Amniotic stem cell (primary cell): Measurements from ENCODE around the gene ZNF521.

Experiments
- DNase-seq: peaks from one replicate; lab custom pipeline; 2025; lab: John Stamatoyannopoulos, UW

The ZNF521 gene

GRCh38 chr18:25351777-25352628 is at the start of gene ZNF521:
TSS of gene ZNF521 (minus strand) at chr18:25352166. CDS start at chr18:25350946, 1,220 bp downstream.
- DNase-seq = peak; percentile 75

GRCh38 chr18:25399554-25399953 is 47.6 kb upstream of the ZNF521 start:
- no peak for DNase-seq

GRCh38 chr18:25392192-25392591 is 40.2 kb upstream of the ZNF521 start:
- DNase-seq = no peak

GRCh38 chr18:25373432-25374179 is 21.6 kb upstream of the ZNF521 start:
- no peak for DNase-seq

- no peak for DNase-seq
These were observed 18.4 kb upstream of the ZNF521 start for GRCh38 chr18:25370391-25370790.

GRCh38 chr18:25365242-25365641 is 13.3 kb upstream of the ZNF521 start:
- no peak for DNase-seq

- no peak for DNase-seq
These were observed 12.8 kb upstream of the ZNF521 start for GRCh38 chr18:25364732-25365131.

- DNase-seq = no peak
These were observed 8.4 kb upstream of the ZNF521 start for GRCh38 chr18:25360301-25360899.

GRCh38 chr18:25353080-25353479 is 1.1 kb upstream of the ZNF521 start:
- DNase-seq = no peak

- DNase-seq = no peak
These were observed 651 bp upstream of the ZNF521 start for GRCh38 chr18:25352629-25353005.

- DNase-seq = no peak
These were observed 638 bp downstream of the ZNF521 start for GRCh38 chr18:25351280-25351775.

- peak; percentile 13 for DNase-seq
These were observed 1.3 kb downstream of the ZNF521 start for GRCh38 chr18:25350489-25351251.

- DNase-seq = no peak
These were observed 2.0 kb downstream of the ZNF521 start for GRCh38 chr18:25349926-25350487.

GRCh38 chr18:25349131-25349925 is 2.6 kb downstream of the ZNF521 start:
- peak; percentile 7 for DNase-seq

GRCh38 chr18:25348386-25349130 is 3.4 kb downstream of the ZNF521 start:
- no peak for DNase-seq

GRCh38 chr18:25346561-25346960 is 5.4 kb downstream of the ZNF521 start:
- DNase-seq = no peak

- no peak for DNase-seq
These were observed 6.7 kb downstream of the ZNF521 start for GRCh38 chr18:25345081-25345866.

- DNase-seq = no peak
These were observed 10.1 kb downstream of the ZNF521 start for GRCh38 chr18:25341831-25342230.

GRCh38 chr18:25340762-25341161 is 11.2 kb downstream of the ZNF521 start:
- no peak for DNase-seq
